ENCODE data around the gene GPX4. TPM values are rescaled to one million over a fixed set of nuclear protein-coding genes. Genes with fewer than 3 reads are reported as not detected.

GPX4 gene
- total RNA-seq, result 349 and 354 TPM in 2 replicates
- long read RNA-seq, transcript GPX4-201 (7 exons, 919 nt), result major isoform, 59 of 68 reads
- long read RNA-seq, partial matches to known transcripts, result 2 of 68 reads
- long read RNA-seq, other reads (novel, unspliced or antisense), result 6 of 68 reads

- DNase-seq (ENCODE audit: extremely low spot score, unreplicated experiment), result peak; percentile 99
- peak within 1 kb of the TSS; percentile 98 for H3K27ac Mint-ChIP-seq (ENCODE audit: unreplicated experiment)
- TF ChIP-seq CTCF (IDR thresholded peaks at IDR 0.05), result no peak
- peaks cover 55% of the 10 kb centered on the region for H3K4me1 Mint-ChIP-seq (ENCODE audit: unreplicated experiment)
- H3K4me3 Mint-ChIP-seq (ENCODE audit: unreplicated experiment), result peak within 1 kb of the TSS; percentile 75
- H3K9me3 Mint-ChIP-seq (ENCODE audit: unreplicated experiment), result no peaks in the 10 kb centered on the region
- H3K27me3 Mint-ChIP-seq (ENCODE audit: unreplicated experiment), result no peaks in the 10 kb centered on the region
- H3K36me3 Mint-ChIP-seq (ENCODE audit: unreplicated experiment), result peaks cover 3% of the 10 kb centered on the region
Observed at GRCh38 chr19:1103708-1104310, at the start of gene GPX4. Gene GPX4 (plus strand): TSS chr19:1103994. CDS start chr19:1104044, 50 bp downstream.

GRCh38 chr19:1054102-1055027, 49.4 kb upstream of the GPX4 start:
- DNase-seq (ENCODE audit: extremely low spot score, unreplicated experiment), result no peak
- Mint-ChIP-seq H3K36me3 (ENCODE audit: unreplicated experiment) (no peaks in the 10 kb centered on the region), H3K27me3 (ENCODE audit: unreplicated experiment) (no peaks in the 10 kb centered on the region), H3K4me3 (ENCODE audit: unreplicated experiment) (no peak overlapping the region), H3K9me3 (ENCODE audit: unreplicated experiment) (no peaks in the 10 kb centered on the region), H3K4me1 (ENCODE audit: unreplicated experiment) (no peaks in the 10 kb centered on the region), H3K27ac (ENCODE audit: unreplicated experiment) (no peak overlapping the region)
- TF ChIP-seq CTCF (IDR thresholded peaks at IDR 0.05), result no peak

- no peaks in the 10 kb centered on the region for H3K9me3 Mint-ChIP-seq (ENCODE audit: unreplicated experiment)
- no peak for TF ChIP-seq CTCF (IDR thresholded peaks at IDR 0.05)
- no peak overlapping the region for H3K4me3 Mint-ChIP-seq (ENCODE audit: unreplicated experiment)
Observed at GRCh38 chr19:1055028-1055425, 48.8 kb upstream of the GPX4 start.

GRCh38 chr19:1055886-1056620, 47.7 kb upstream of the GPX4 start:
- no peaks in the 10 kb centered on the region for H3K36me3 Mint-ChIP-seq (ENCODE audit: unreplicated experiment)
- H3K27me3 Mint-ChIP-seq (ENCODE audit: unreplicated experiment), result no peaks in the 10 kb centered on the region
- no peak for DNase-seq (ENCODE audit: extremely low spot score, unreplicated experiment)
- H3K4me1 Mint-ChIP-seq (ENCODE audit: unreplicated experiment), result no peaks in the 10 kb centered on the region
- no peak overlapping the region for H3K27ac Mint-ChIP-seq (ENCODE audit: unreplicated experiment)
- H3K4me3 Mint-ChIP-seq (ENCODE audit: unreplicated experiment), result no peak overlapping the region
- no peak for TF ChIP-seq CTCF (IDR thresholded peaks at IDR 0.05)
- no peaks in the 10 kb centered on the region for H3K9me3 Mint-ChIP-seq (ENCODE audit: unreplicated experiment)

More at GRCh38 chr19:1055028-1055425, 48.8 kb upstream of the GPX4 start:
- H3K27me3 Mint-ChIP-seq (ENCODE audit: unreplicated experiment), result no peaks in the 10 kb centered on the region
- no peak overlapping the region for H3K27ac Mint-ChIP-seq (ENCODE audit: unreplicated experiment)
- no peaks in the 10 kb centered on the region for H3K36me3 Mint-ChIP-seq (ENCODE audit: unreplicated experiment)
- no peaks in the 10 kb centered on the region for H3K4me1 Mint-ChIP-seq (ENCODE audit: unreplicated experiment)
- DNase-seq (ENCODE audit: extremely low spot score, unreplicated experiment), result no peak

Data from osteocyte (in vitro differentiated cells).